A549 treated with Hydrocortisone at 1 μM for 4 hours (cell line): ENCODE results near the gene ASIP. TPM values are rescaled to one million over a fixed set of nuclear protein-coding genes. Genes with fewer than 3 reads are reported as not detected.

ENCODE experiments used
- total RNA-seq: library from RNA; stranded (reverse); fragments of 200-300 nt; extraction: Qiagen RNA extraction; gene quantifications from 5 replicates; pipeline ENCODE4 v1.2.3, GENCODE V29; 2022

The ASIP gene
- total RNA-seq: not detected in 5 replicates

DNA sequence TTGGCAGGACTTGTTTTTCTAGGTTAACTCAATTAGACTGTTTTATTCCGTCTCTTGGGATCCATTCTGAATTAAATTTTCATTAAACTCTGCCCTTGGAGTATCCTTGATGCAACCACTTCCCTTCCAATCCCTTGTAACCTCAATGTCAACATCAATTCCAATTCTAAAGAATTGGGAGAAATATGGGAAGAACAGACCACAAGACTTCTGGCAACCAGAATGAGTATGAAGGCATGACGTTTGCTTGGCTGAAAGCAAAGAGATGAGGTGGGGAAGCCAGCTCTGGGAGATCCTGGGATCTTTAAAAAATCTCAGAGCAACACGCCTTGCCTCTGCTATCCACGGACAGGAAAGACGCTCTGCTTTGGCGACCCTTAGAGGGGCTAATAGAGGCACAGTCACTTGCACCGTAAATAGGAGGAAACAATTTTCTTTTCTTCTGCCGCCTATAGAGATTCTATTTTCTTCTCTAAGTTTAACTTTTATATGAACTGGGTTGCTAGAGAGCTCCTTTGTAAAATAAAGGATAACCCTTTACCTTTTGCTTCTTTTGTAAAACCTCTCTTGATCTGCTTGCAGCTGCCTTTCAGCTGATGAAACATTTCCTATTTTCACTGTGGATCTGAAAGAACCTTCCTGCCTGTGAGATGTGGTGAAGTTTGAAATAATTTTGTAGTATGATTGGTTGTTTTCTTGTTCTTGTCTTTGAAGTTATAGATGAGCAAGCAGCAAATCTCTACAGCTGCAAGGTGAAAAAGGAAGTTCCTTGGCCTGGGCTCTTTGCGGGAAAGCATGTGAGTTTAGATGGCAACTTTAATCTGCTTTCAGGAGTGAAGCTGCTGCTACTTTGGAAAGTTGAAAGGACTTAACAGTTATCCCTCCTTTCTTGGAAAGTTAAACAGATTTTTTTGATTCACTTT lies at the start of gene ASIP:
Gene ASIP, plus strand, starts transcription at position 731 of the 923 bp plus-strand sequence. CDS start 18,952 bp downstream, outside the sequence.

DNA sequence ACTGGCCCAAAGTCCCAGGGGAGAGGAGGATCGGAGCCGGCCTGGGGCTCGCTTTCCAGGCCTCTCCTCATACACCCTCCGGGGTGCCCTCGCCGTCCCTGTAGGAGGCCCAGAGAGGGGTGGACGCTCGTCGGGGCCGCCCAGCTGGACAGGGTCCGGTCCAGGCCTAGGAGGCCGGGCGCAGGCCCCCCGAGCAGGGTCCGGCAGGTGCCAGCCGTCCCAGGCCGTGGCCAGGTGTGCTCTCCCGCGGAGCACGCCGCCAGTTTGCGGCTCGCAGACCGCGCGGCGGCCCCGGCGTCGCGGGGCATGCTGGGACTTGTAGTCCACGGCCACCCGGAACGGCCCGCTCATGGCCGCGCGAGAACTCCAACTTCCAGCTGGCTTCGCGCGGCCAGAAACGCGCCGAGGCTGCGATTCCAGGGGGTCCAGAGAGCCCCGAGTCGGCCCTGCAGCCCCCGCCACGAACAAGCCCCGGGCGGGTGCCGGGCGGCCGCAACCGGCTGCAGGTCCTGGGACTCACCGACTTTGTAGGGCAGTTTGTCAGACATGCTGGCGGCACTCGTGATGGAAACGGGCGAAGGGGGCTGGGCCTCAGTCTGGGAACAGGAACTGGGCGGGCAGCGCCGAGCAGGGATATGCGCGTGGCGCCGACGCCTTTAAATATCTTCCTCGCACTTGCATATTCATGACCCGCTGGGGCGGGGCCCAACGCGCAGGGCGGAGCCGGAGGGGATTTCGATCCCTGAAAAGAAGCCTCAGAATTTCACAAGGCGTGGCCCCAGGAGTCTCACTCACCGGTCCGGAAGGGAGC lies 61.7 kb downstream of the ASIP start, which contains the start of gene AHCY:
Gene AHCY, minus strand, starts transcription at position 633 of the 811 bp plus-strand sequence. Its CDS starts 85 bp downstream, at position 548.

Other genes with a start within 250 kb of the ASIP start
- 133 to 156 TPM (median 151 TPM) in 5 replicates for gene RALY, start 247.5 kb upstream of the ASIP start, total RNA-seq
- 90.4 to 107 TPM (median 97.9 TPM) in 5 replicates for gene EIF2S2, start 129.2 kb upstream of the ASIP start, total RNA-seq
- 307 to 346 TPM (median 321 TPM) in 5 replicates for gene AHCY, start 61.9 kb downstream of the ASIP start, total RNA-seq
- 21.7 to 42.0 TPM (median 32.2 TPM) in 5 replicates for gene ITCH, start 121.8 kb downstream of the ASIP start, total RNA-seq